ENCODE data around the gene NSUN2.

GRCh38 chr5:6676702-6677101 lies 43.9 kb upstream of the NSUN2 start:
- TF ChIP-seq CTCF (IDR thresholded peaks at IDR 0.05) (no peak), POLR2A (IDR thresholded peaks at IDR 0.05) (no peak)
